Tibial nerve (tissue), 4 donors: ENCODE results near the gene COX8A. TPM values are rescaled to one million over a fixed set of nuclear protein-coding genes. Genes with fewer than 3 reads are reported as not detected.
"Not testable (repeated sequence)": the region's sequence is repeated elsewhere in the genome, so short reads cannot be mapped to it uniquely, and the experiment has no call there.

Experiments
- DNase-seq, 2 donors: peaks; one replicate each; pipeline ENCODE4 v3.0.0-alpha.2; 2019; ENCODE audit warnings: low spot score in 2 of 2
- H3K27ac ChIP-seq, 4 donors: fragments of 200-600 bp; sonication (generic) in 3 of 4; one replicate each; pipeline ENCODE4 v1.5.1; 2017 to 2019; ENCODE audit warnings: mild to moderate bottlenecking in 1 of 4
- H3K27me3 ChIP-seq, 2 donors: fragments of 200-600 bp; sonication (generic) in 1 of 2; one replicate each; pipeline versions ENCODE4 v1.5.1 to v1.6.0; 2017 to 2019
- H3K36me3 ChIP-seq, 3 donors: fragments of 200-600 bp; sonication (generic); one replicate each; pipeline ENCODE4 v1.5.1; 2018 to 2019
- H3K4me1 ChIP-seq, 4 donors: fragments of 200-600 bp; sonication (generic) in 3 of 4; one replicate each; pipeline ENCODE4 v1.5.1; 2017 to 2019
- H3K4me3 ChIP-seq, 4 donors: fragments of 200-600 bp; sonication (generic) in 3 of 4; one replicate each; pipeline ENCODE4 v1.5.1; 2017 to 2019; ENCODE audit warnings: mild to moderate bottlenecking in 1 of 4, moderate library complexity in 1 of 4
- H3K9me3 ChIP-seq, 4 donors: fragments of 200-600 bp; sonication (generic) in 3 of 4; one replicate each; pipeline ENCODE4 v1.5.1; 2017 to 2019
- EP300 ChIP-seq, 2 donors: sonication (generic); formaldehyde crosslinking; IDR thresholded peaks; one replicate each; pipeline ENCODE4 v1.6.1; 2017; ENCODE audit warnings: antibody characterized with exemption in 2 of 2, mild to moderate bottlenecking in 1 of 2
- POLR2A ChIP-seq, 2 donors: fragments of 450-650 bp; IDR thresholded peaks; one replicate each; pipeline ENCODE4 v1.6.1; 2017; ENCODE audit warnings: antibody characterized with exemption in 2 of 2, mild to moderate bottlenecking in 2 of 2, moderate library complexity in 2 of 2
- WGBS, 2 donors: methylation state at CpG; one replicate each; pipeline ENCODE4 v1.1.5; 2018; 5-methylcytosine and 5-hydroxymethylcytosine counted together
- total RNA-seq, 4 donors: library from RNA; depleted of rRNA; stranded (reverse); fragments of >200 nt; gene quantifications; one replicate each; pipeline ENCODE4 v1.1.0, GENCODE V29; 2016
- TF ChIP-seq, protein P1 (sequence below), 5 experiments: fragments of 200-600 bp in 3 of 5; fragments of 450-650 bp in 2 of 5; sonication (generic) in 3 of 5; IDR thresholded peaks; one replicate each; pipeline ENCODE4 v1.5.1; 2016 to 2019; ENCODE audit warnings: antibody characterized with exemption in 5 of 5, mild to moderate bottlenecking in 3 of 5, moderate library complexity in 2 of 5

COX8A gene
- total RNA-seq, 4 donors from 2014 or later, result 337 to 421 (median 383) TPM

DNA sequence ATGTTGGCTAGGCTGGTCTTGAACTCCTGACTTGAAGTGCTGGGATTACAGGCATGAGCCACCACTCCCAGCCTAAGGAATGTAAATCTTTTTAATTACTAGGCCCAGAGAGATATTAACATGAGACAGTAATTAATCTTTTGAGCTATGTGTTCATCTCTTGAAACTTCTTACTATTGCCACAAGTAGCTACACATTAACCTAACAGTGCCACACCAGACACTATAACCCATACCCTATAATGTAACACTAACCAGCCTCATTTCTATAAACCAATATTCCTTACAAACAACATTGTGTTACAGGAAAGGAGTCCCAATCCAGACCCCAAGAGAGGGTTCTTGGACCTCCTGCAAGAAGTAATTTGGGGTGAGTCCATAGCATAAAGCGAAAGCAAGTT, 8.0 kb upstream of the COX8A start:
- no peak for DNase-seq
- Histone ChIP-seq H3K27ac (no peak overlapping the region), H3K27me3 (peaks cover 0 to 30% of the 10 kb centered on the region in 2 donors), H3K4me1 (peaks cover 0 to 3% (median 0%) of the 10 kb centered on the region in 4 donors), H3K9me3 (no peaks in the 10 kb centered on the region), H3K4me3 (no peak overlapping the region), H3K36me3 (no peaks in the 10 kb centered on the region)
- no peak for TF ChIP-seq POLR2A (IDR thresholded peaks at IDR 0.05)
- TF ChIP-seq, protein P1, sequence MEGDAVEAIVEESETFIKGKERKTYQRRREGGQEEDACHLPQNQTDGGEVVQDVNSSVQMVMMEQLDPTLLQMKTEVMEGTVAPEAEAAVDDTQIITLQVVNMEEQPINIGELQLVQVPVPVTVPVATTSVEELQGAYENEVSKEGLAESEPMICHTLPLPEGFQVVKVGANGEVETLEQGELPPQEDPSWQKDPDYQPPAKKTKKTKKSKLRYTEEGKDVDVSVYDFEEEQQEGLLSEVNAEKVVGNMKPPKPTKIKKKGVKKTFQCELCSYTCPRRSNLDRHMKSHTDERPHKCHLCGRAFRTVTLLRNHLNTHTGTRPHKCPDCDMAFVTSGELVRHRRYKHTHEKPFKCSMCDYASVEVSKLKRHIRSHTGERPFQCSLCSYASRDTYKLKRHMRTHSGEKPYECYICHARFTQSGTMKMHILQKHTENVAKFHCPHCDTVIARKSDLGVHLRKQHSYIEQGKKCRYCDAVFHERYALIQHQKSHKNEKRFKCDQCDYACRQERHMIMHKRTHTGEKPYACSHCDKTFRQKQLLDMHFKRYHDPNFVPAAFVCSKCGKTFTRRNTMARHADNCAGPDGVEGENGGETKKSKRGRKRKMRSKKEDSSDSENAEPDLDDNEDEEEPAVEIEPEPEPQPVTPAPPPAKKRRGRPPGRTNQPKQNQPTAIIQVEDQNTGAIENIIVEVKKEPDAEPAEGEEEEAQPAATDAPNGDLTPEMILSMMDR (IDR thresholded peaks at IDR 0.05), result no peak
- no peak for TF ChIP-seq EP300 (IDR thresholded peaks at IDR 0.05)
- WGBS, 2 donors, result 93 to 96% methylated on average over 1 of the region's 1 CpG

DNA sequence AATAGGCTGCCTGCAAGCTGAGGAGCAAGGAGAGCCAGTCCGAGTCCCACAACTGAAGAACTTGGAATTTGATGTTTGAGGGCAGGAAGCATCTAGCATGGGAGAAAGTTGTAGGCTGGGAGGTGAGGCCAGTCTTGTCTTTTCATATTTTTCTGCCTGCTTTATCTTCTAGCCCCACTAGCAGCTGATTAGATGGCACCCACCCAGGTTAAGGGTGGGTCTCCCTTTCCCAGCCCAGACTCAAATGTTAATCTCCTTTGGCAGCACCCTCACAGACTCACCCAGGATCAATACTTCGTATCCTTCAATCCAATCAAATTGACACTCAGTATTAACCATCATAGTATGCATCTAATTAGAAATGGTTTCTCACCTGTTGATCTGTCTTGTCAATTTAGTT, 5.0 kb upstream of the COX8A start:
- no peak overlapping the region for H3K4me3 ChIP-seq
- 85 to 91% methylated on average over 2 of the region's 2 CpGs for WGBS, 2 donors
- TF ChIP-seq, protein P1 (IDR thresholded peaks at IDR 0.05), result no peak
- H3K27ac ChIP-seq, result no peak overlapping the region
- H3K27me3 ChIP-seq, result peaks cover 0 to 21% of the 10 kb centered on the region in 2 donors
- no peak for DNase-seq
- H3K4me1 ChIP-seq, result peaks cover 0 to 3% (median 0%) of the 10 kb centered on the region in 4 donors
- no peaks in the 10 kb centered on the region for H3K9me3 ChIP-seq
- H3K36me3 ChIP-seq, result no peaks in the 10 kb centered on the region

DNA sequence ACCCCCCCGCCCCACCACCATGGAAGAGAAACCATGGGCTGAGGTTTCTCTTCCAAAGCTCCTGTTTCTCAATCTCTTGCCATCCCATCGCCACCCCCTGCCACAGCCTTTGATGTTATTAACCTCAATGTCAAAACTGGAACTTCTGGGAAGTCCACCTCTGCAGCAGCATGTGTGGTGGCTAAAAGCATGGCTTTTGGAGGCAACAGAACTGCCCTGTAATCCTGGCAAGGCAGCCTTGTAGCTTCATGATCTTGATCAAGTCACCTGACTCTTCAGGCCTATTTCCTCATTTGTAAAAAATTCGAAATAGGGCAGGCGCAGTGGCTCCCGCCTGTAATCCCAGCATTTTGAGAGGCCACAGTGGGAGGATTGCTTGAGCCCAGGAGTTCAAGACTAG, 3.5 kb upstream of the COX8A start:
- WGBS, 2 donors, result 68 to 82% methylated on average over 5 of the region's 5 CpGs

DNA sequence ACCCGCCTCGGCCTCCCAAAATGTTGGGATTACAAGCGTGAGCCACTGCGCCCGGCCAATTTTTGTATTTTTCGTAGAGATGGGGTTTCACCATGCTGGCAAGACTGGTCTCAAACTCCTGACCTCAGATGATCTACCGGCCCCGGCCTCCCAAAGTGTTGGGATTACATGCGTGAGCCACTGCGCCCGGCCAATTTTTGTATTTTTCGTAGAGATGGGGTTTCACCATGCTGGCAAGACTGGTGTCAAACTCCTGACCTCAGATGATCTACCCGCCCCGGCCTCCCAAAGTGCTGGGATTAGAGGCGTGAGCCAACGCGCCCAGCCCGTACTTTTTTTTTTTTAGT, 535 bp upstream of the COX8A start:
- DNase-seq, H3K9me3 ChIP-seq: not testable (repeated sequence)
- Histone ChIP-seq H3K4me3 (peak overlapping the region in 1 of 4 donors; percentile 84), H3K27me3 (peaks cover 0 to 15% of the 10 kb centered on the region in 2 donors), H3K4me1 (peaks cover 0 to 25% (median 15%) of the 10 kb centered on the region in 4 donors), H3K27ac (peak overlapping the region in 2 of 4 donors; percentile 96 to 98), H3K36me3 (peaks cover 0 to 13% (median 4%) of the 10 kb centered on the region in 3 donors)
- WGBS, 2 donors, result 69 to 71% methylated on average over 18 of the region's 18 CpGs

More for the DNA sequence above, 3.5 kb upstream of the COX8A start:
- Histone ChIP-seq H3K9me3 (no peaks in the 10 kb centered on the region), H3K36me3 (peaks cover 0 to 3% (median 0%) of the 10 kb centered on the region in 3 donors), H3K4me3 (no peak overlapping the region), H3K4me1 (peaks cover 0 to 11% (median 8%) of the 10 kb centered on the region in 4 donors), H3K27ac (no peak overlapping the region), H3K27me3 (peaks cover 0 to 18% of the 10 kb centered on the region in 2 donors)
- DNase-seq, result no peak
- TF ChIP-seq, protein P1 (IDR thresholded peaks at IDR 0.05), result no peak

DNA sequence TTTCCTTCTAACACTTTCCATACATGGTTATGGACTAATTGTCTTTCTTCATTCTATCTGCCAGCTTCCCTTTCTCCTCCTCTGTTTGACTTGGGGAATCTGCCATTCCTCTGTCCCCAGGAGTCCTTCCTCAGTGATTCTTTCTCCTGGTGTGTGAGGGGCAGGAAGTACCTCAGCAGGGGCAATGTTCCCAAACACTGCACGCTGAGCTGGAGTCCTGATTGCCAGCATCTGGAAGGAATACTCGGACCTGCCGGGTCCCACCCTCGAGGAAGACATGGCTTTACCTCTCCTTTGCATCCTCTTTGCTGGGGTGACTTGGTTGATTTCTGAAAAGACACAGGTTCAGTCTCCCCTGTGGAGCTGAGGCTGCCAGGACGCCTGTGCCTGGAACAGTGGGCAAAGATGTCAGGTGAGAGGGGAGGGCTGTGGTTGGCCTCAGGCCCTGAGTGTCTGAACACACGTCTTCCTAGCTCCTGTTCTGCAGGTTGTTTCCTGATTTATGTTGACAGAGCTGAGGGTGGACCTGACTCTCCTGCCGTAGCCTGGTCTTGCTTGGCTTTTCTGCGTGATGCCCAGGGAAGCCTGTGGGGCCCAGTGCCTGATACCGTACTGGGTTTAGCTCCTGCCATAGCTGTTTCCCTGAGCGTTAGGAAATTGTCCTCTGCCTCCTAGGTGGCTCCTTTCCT, 4.3 kb downstream of the COX8A start:
- Histone ChIP-seq H3K36me3 (peaks cover 0 to 21% (median 4%) of the 10 kb centered on the region in 3 donors), H3K4me1 (peaks cover 0 to 25% (median 15%) of the 10 kb centered on the region in 4 donors), H3K27me3 (no peaks in the 10 kb centered on the region), H3K4me3 (no peak overlapping the region), H3K9me3 (no peaks in the 10 kb centered on the region), H3K27ac (no peak overlapping the region)
- TF ChIP-seq EP300 (IDR thresholded peaks at IDR 0.05) (no peak), POLR2A (IDR thresholded peaks at IDR 0.05) (no peak)
- TF ChIP-seq, protein P1 (IDR thresholded peaks at IDR 0.05), result no peak
- 70 to 73% methylated on average over 10 of the region's 10 CpGs for WGBS, 2 donors
- DNase-seq, result no peak
